ENCODE data around the gene IFT80. TPM values are rescaled to one million over a fixed set of nuclear protein-coding genes. Genes with fewer than 3 reads are reported as not detected.

IFT80 gene
- total RNA-seq, 2 experiments from 2014 or later: 9.2 to 10.4 TPM

DNA sequence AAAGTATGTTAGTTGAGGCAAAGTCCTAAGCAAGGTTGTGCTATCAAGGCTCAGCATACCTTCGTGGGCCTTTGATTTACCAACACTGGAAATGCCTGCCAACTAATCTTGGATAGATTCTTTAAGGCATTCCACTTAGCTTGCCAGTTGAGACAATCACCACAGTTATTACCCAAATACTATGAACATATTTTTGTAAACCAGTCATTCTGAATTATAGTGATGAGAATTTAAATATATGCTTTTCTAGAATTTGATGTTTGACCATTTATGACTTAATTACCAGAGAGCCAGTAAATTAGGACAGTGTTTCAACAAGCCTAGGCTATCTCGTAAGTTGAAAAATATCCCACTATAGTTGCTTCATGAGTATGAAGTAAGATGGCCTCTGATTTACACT lies 35.0 kb upstream of the IFT80 start:
- TF ChIP-seq CTCF (IDR thresholded peaks at IDR 0.05): no peak
- ChIA-PET POLR2A (no interaction called here), CTCF (no interaction called here)
- no peak overlapping the region for H3K4me3 Mint-ChIP-seq
- DNase-seq (no peak), ATAC-seq (no peak)
- H3K36me3 Mint-ChIP-seq (ENCODE audit: low read depth): peaks cover 60% of the 10 kb centered on the region
- intact Hi-C loops (cut with micrococcal nuclease): no loop called here
- no peaks in the 10 kb centered on the region for H3K9me3 Mint-ChIP-seq
- H3K4me1 Mint-ChIP-seq (ENCODE audit: low read depth): peaks cover 22% of the 10 kb centered on the region
- H3K27me3 Mint-ChIP-seq: no peaks in the 10 kb centered on the region
- no peak overlapping the region for H3K27ac Mint-ChIP-seq

- no peak overlapping the region for H3K27ac Mint-ChIP-seq
- H3K4me3 Mint-ChIP-seq: no peak overlapping the region
- intact Hi-C loops (cut with micrococcal nuclease): no loop called here
- ATAC-seq: no peak
- H3K36me3 Mint-ChIP-seq (ENCODE audit: low read depth): peaks cover 63% of the 10 kb centered on the region
- DNase-seq: no peak
- ChIA-PET POLR2A (no interaction called here), CTCF (interaction anchor here (1.7 to 6.5 kb wide), 2 partner anchors 14 to 20 kb away, joined by 4 to 43 read pairs; no protein-coding TSS in a partner anchor)
- H3K27me3 Mint-ChIP-seq: no peaks in the 10 kb centered on the region
- H3K4me1 Mint-ChIP-seq (ENCODE audit: low read depth): no peaks in the 10 kb centered on the region
- no peaks in the 10 kb centered on the region for H3K9me3 Mint-ChIP-seq
- TF ChIP-seq CTCF (IDR thresholded peaks at IDR 0.05): no peak
These were observed 28.9 kb upstream of the IFT80 start for GRCh38 chr3:160427832-160428424.

DNA sequence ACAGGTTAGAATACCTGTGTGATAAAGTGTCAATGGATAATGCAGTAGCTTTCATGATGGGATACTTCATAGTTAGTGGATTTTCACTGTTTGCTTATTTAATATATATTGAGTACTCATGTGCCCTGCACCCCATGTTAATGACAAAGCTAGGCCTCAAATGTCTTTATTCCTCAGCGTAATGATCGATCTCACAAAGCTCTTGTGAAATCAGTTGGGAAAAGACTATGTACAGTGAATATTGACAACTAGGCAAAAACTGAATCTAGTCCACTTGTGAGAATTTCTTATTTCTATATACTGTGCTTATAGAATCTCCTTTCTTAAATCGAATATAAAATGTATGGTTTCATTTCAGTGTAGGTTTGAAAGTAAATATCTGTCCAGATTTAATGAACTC lies 18.3 kb upstream of the IFT80 start:
- Mint-ChIP-seq H3K9me3 (no peaks in the 10 kb centered on the region), H3K27me3 (no peaks in the 10 kb centered on the region), H3K27ac (no peak overlapping the region), H3K4me1 (ENCODE audit: low read depth) (no peaks in the 10 kb centered on the region), H3K36me3 (ENCODE audit: low read depth) (peaks cover 65% of the 10 kb centered on the region), H3K4me3 (no peak overlapping the region)
- DNase-seq (no peak), ATAC-seq (no peak)
- ChIA-PET CTCF (interaction anchor here (1.0 kb wide), 1 partner anchor 9 kb away, joined by 3 read pairs; no protein-coding TSS in a partner anchor), POLR2A (interaction anchor here (0.9 to 1.0 kb wide), 2 partner anchors 16 to 17 kb away, joined by 3 to 6 read pairs; partner anchors contain the start of gene SMC4)
- intact Hi-C loops (cut with micrococcal nuclease): no loop called here
- no peak for TF ChIP-seq CTCF (IDR thresholded peaks at IDR 0.05)

DNA sequence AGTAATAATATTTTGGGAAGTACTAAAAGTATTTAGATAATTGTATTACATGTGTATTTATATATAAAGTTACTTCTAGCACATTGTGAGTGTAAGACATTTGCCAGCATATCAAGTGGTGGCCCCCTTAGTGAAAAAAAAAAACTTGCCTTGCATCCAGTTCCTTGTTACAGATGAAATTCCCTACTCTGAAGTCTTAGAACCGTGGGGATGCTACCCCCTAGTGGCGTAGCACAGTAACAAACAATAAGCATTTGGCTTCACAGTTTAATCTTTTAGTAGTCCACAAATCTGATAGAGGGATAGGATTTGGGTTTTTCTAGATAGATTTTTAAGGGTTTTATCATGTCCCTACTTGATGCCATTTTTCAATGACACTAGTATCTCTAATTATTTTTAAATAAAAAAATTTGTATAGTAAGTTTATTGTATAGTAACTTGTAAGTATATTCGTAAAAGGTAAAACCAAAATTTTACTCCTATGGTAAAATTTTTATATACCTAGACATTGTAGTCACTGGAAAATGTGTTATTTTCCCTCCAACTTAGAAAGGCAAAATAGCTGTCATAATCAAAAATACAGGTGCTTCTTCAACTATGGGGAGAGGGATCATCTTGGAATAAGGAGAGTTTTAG lies 14.7 kb upstream of the IFT80 start:
- Mint-ChIP-seq H3K9me3 (no peaks in the 10 kb centered on the region), H3K27ac (no peak overlapping the region), H3K4me3 (no peak overlapping the region), H3K36me3 (ENCODE audit: low read depth) (peaks cover 56% of the 10 kb centered on the region), H3K4me1 (ENCODE audit: low read depth) (peaks cover 2% of the 10 kb centered on the region), H3K27me3 (no peaks in the 10 kb centered on the region)
- intact Hi-C loops (cut with micrococcal nuclease): loop anchor here (1.0 kb wide), 1 partner anchor 250 kb away; no protein-coding TSS in a partner anchor
- ChIA-PET POLR2A (interaction anchor here (0.9 to 2.0 kb wide), 5 partner anchors 8 to 36 kb away, joined by 3 to 9 read pairs (median 3); partner anchors contain the start of genes SMC4 and TRIM59), CTCF (interaction anchor here (0.7 to 4.3 kb wide), 18 partner anchors 11 to 529 kb away, joined by 3 to 43 read pairs (median 4); partner anchors contain the start of genes IFT80, IL12A, SMC4 and TRIM59)
- peak; percentile 92 for TF ChIP-seq CTCF (IDR thresholded peaks at IDR 0.05)
- peak; percentile 78 for ATAC-seq
- peak; percentile 61 for DNase-seq

DNA sequence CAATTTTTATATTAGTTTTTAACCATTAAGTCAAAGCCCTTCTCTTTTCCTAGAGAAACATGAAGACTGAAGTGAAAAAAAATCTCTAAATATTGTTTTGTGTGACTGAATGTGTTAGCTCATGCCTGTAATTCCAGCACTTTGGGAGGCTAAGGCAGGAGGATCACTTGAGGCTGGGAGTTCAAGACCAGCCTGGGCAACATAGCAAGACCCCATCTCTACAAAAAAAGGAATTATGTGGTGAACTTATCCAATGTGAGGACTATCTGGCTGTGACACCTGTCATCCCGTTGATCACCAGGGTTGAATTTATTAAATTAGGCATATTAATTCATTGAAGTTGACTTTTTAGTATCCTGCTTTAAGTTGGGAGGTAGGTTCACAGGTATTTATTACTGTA lies 13.5 kb upstream of the IFT80 start:
- ATAC-seq: no peak
- CTCF ChIA-PET: interaction anchor here (1.0 to 4.3 kb wide), 8 partner anchors 11 to 528 kb away, joined by 3 to 43 read pairs (median 7); partner anchors contain the start of genes IFT80 and SMC4
- no peak for DNase-seq
- H3K4me1 Mint-ChIP-seq (ENCODE audit: low read depth): peaks cover 2% of the 10 kb centered on the region
- H3K36me3 Mint-ChIP-seq (ENCODE audit: low read depth): peaks cover 52% of the 10 kb centered on the region
- H3K9me3 Mint-ChIP-seq: no peaks in the 10 kb centered on the region
- intact Hi-C loops (cut with micrococcal nuclease): no loop called here
- no peak for TF ChIP-seq CTCF (IDR thresholded peaks at IDR 0.05)
- POLR2A ChIA-PET: interaction anchor here (0.6 to 2.8 kb wide), 6 partner anchors 11 to 28 kb away, joined by 3 to 17 read pairs (median 6); partner anchors contain the start of genes IFT80 and SMC4
- no peak overlapping the region for H3K27ac Mint-ChIP-seq
- H3K4me3 Mint-ChIP-seq: no peak overlapping the region
- H3K27me3 Mint-ChIP-seq: no peaks in the 10 kb centered on the region

All from activated CD8-positive, alpha-beta T cell treated with anti-CD3 and anti-CD28 coated beads for 36 hours (primary cell).